Testis (tissue), 3 donors: ENCODE data around the gene OPA3. TPM values are rescaled to one million over a fixed set of nuclear protein-coding genes. Genes with fewer than 3 reads are reported as not detected.

Experiments
- DNase-seq: peaks from one replicate; pipeline ENCODE4 v3.0.0-alpha.2; 2019
- H3K27ac ChIP-seq, 2 donors: fragments of 200-600 bp; sonication (generic); one replicate each; pipeline ENCODE4 v1.5.1; 2019
- H3K27me3 ChIP-seq: fragments of 200-600 bp; sonication (generic); one replicate; pipeline ENCODE4 v1.5.1; 2019
- H3K36me3 ChIP-seq: fragments of 200-600 bp; sonication (generic); one replicate; pipeline ENCODE4 v1.5.1; 2017; ENCODE audit warnings: low read depth; ENCODE audit errors: missing control alignments
- H3K4me1 ChIP-seq: fragments of 200-600 bp; sonication (generic); one replicate; pipeline ENCODE4 v1.5.1; 2019
- H3K4me3 ChIP-seq, 2 donors: fragments of 200-600 bp; sonication (generic); one replicate each; pipeline ENCODE4 v1.5.1; 2017 to 2019
- H3K9me3 ChIP-seq: fragments of 200-600 bp; sonication (generic); one replicate; pipeline ENCODE4 v1.5.1; 2017
- CTCF ChIP-seq, 3 experiments: fragments of 450-650 bp in 2 of 3; fragments of 200-600 bp in 1 of 3; sonication (generic) in 1 of 3; IDR thresholded peaks; one replicate each; pipeline ENCODE4 v1.5.1; 2016 to 2019; ENCODE audit warnings: antibody characterized with exemption in 3 of 3, mild to moderate bottlenecking in 2 of 3, moderate library complexity in 1 of 3
- POLR2A ChIP-seq: fragments of 450-650 bp; IDR thresholded peaks from one replicate; pipeline ENCODE4 v1.6.1; 2017; ENCODE audit warnings: antibody characterized with exemption, mild to moderate bottlenecking, moderate library complexity
- WGBS, 2 donors: methylation state at CpG; one replicate each; pipeline ENCODE4 v1.1.5; 2018; 5-methylcytosine and 5-hydroxymethylcytosine counted together
- intact Hi-C: fragments of 100-400 bp; cut with DNase I; formaldehyde crosslinking; loops from one replicate; pipeline ENCODE4 v1.15.1; 2023; ENCODE audit warnings: low total_unique reads
- polyA plus RNA-seq: library from polyadenylated mRNA; stranded (reverse); fragments of 350-450 nt; fragmentation: Illumina TruSeq; extraction: RNeasy Lipid Tissue Mini Kit (QIAGEN cat#74804); gene quantifications from one replicate; pipeline ENCODE4 v1.2.3, GENCODE V29; 2014; ENCODE audit warnings: low read depth, low replicate concordance; ENCODE audit not compliant: insufficient read depth
- total RNA-seq, 2 donors: library from RNA; depleted of rRNA; stranded (reverse); fragments of >200 nt; gene quantifications; one replicate each; pipeline ENCODE4 v1.2.3, GENCODE V29; 2016

OPA3 gene
- total and polyA plus RNA-seq, 3 donors from 2014 or later: 18.3 to 20.9 (median 19.3) TPM

- no peak for TF ChIP-seq CTCF (IDR thresholded peaks at IDR 0.05)
- TF ChIP-seq POLR2A: no peak
- no peaks in the 10 kb centered on the region for H3K27me3 ChIP-seq
- H3K4me1 ChIP-seq: no peaks in the 10 kb centered on the region
- no peak overlapping the region for H3K4me3 ChIP-seq
- no peaks in the 10 kb centered on the region for H3K9me3 ChIP-seq
- no peak for DNase-seq
- intact Hi-C loops: no loop called here
- 82 to 90% methylated on average over 4 of the region's 4 CpGs for WGBS, 2 donors
- no peak overlapping the region for H3K27ac ChIP-seq
- no peaks in the 10 kb centered on the region for H3K36me3 ChIP-seq
These were observed 5.2 kb upstream of the OPA3 start for GRCh38 chr19:45589768-45590167.

GRCh38 chr19:45587873-45588272 is 3.3 kb upstream of the OPA3 start:
- no peaks in the 10 kb centered on the region for H3K36me3 ChIP-seq
- H3K27ac ChIP-seq: no peak overlapping the region
- DNase-seq: no peak
- no peaks in the 10 kb centered on the region for H3K27me3 ChIP-seq
- intact Hi-C loops: no loop called here
- no peaks in the 10 kb centered on the region for H3K9me3 ChIP-seq
- no peak overlapping the region for H3K4me3 ChIP-seq
- WGBS, 2 donors: 60 to 73% methylated on average over 2 to 4 of the region's 4 CpGs
- H3K4me1 ChIP-seq: peaks cover 7% of the 10 kb centered on the region
- no peak for TF ChIP-seq POLR2A
- no peak for TF ChIP-seq CTCF (IDR thresholded peaks at IDR 0.05)

- H3K27me3 ChIP-seq: no peaks in the 10 kb centered on the region
- H3K4me3 ChIP-seq: peak overlapping the region; percentile 77 to 78
- intact Hi-C loops: no loop called here
- 17 to 20% methylated on average over 5 to 7 of the region's 7 CpGs for WGBS, 2 donors
- H3K36me3 ChIP-seq: no peaks in the 10 kb centered on the region
- no peak for TF ChIP-seq CTCF (IDR thresholded peaks at IDR 0.05)
- TF ChIP-seq POLR2A: no peak
- H3K4me1 ChIP-seq: peaks cover 7% of the 10 kb centered on the region
- H3K27ac ChIP-seq: peak overlapping the region; percentile 97 to 98
- no peak for DNase-seq
- H3K9me3 ChIP-seq: no peaks in the 10 kb centered on the region
These were observed 566 bp upstream of the OPA3 start for GRCh38 chr19:45585158-45585577.

GRCh38 chr19:45581576-45581975 is 3.0 kb downstream of the OPA3 start:
- no peak for TF ChIP-seq CTCF (IDR thresholded peaks at IDR 0.05)
- TF ChIP-seq POLR2A: no peak
- H3K9me3 ChIP-seq: no peaks in the 10 kb centered on the region
- H3K27me3 ChIP-seq: no peaks in the 10 kb centered on the region
- H3K36me3 ChIP-seq: no peaks in the 10 kb centered on the region
- no peak overlapping the region for H3K4me3 ChIP-seq
- no peak for DNase-seq
- no peak overlapping the region for H3K27ac ChIP-seq
- WGBS, 2 donors: 75 to 86% methylated on average over 7 of the region's 7 CpGs
- H3K4me1 ChIP-seq: peaks cover 20% of the 10 kb centered on the region
- intact Hi-C loops: loop anchor here (5.0 kb wide), 1 partner anchor 74 kb away; the partner anchor contains the start of gene VASP

GRCh38 chr19:45578861-45579260 is 5.7 kb downstream of the OPA3 start:
- no peak for TF ChIP-seq POLR2A
- WGBS, 2 donors: 32 to 44% methylated on average over 5 of the region's 5 CpGs
- Histone ChIP-seq H3K27me3 (no peaks in the 10 kb centered on the region), H3K27ac (no peak overlapping the region), H3K4me1 (peaks cover 20% of the 10 kb centered on the region), H3K36me3 (no peaks in the 10 kb centered on the region), H3K9me3 (no peaks in the 10 kb centered on the region), H3K4me3 (no peak overlapping the region)
- peak; percentile 36 for DNase-seq
- intact Hi-C loops: no loop called here
